Motor neuron (in vitro differentiated cells): ENCODE results near the gene AAGAB. TPM values are rescaled to one million over a fixed set of nuclear protein-coding genes. Genes with fewer than 3 reads are reported as not detected.
"Not testable (repeated sequence)": the region's sequence is repeated elsewhere in the genome, so short reads cannot be mapped to it uniquely, and the experiment has no call there.

Source experiments
- ATAC-seq, 8 experiments: fragments of 200-7000 bp; cut with Tn5 transposase; replicated peaks in 6 of 8; 2 replicates each; pipeline ENCODE4 v1.8.0; 2021; ENCODE audit warnings: mild to moderate bottlenecking in 8 of 8, moderate library complexity in 8 of 8
- H3K27ac ChIP-seq, 2 donors: fragments of 250-450 bp; sonication (Bioruptor Pico); 2 replicates each; pipeline ENCODE4 v1.9.0; 2021; ENCODE audit warnings: antibody characterized with exemption in 2 of 2, mild to moderate bottlenecking in 2 of 2, moderate library complexity in 1 of 2
- H3K4me1 ChIP-seq, 2 donors: fragments of 250-450 bp; sonication (Bioruptor Pico); replicated peaks in 1 of 2; 2 replicates each; pipeline ENCODE4 v1.6.1; 2021; ENCODE audit warnings: antibody characterized with exemption in 2 of 2, mild to moderate bottlenecking in 2 of 2, moderate library complexity in 1 of 2
- H3K4me3 ChIP-seq, 5 donors: fragments of 250-450 bp; sonication (Bioruptor Pico); 2 replicates each; pipeline ENCODE4 v1.9.0; 2021; ENCODE audit warnings: antibody characterized with exemption in 5 of 5, mild to moderate bottlenecking in 5 of 5, moderate library complexity in 4 of 5
- WGBS, 10 experiments: fragments of 450-650 bp; shearing (Covaris generic); methylation state at CpG; one replicate each; pipeline ENCODE4 v1.0.0; 2022; 5-methylcytosine and 5-hydroxymethylcytosine counted together
- in situ Hi-C, 9 experiments: fragments of 400-800 bp; cut with MboI; loops; one replicate each; pipeline ENCODE4 v1.15.0; 2021; ENCODE audit warnings: low sequenced_read_pairs in 9 of 9, low pct_unique_long_range_greater_than_20kb in 2 of 9; ENCODE audit not compliant: unreplicated experiment in 9 of 9
- total RNA-seq, 8 experiments: library from RNA; unstranded; fragments of 300-600 nt; gene quantifications; 2 replicates each; pipeline versions ENCODE4 v1.2.3 to v1.2.4, GENCODE V29; 2022

The AAGAB gene, protein sequence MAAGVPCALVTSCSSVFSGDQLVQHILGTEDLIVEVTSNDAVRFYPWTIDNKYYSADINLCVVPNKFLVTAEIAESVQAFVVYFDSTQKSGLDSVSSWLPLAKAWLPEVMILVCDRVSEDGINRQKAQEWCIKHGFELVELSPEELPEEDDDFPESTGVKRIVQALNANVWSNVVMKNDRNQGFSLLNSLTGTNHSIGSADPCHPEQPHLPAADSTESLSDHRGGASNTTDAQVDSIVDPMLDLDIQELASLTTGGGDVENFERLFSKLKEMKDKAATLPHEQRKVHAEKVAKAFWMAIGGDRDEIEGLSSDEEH
- total RNA-seq: 10 to 100 TPM; 32.9 to 72.1 (median 41.5) TPM

DNA sequence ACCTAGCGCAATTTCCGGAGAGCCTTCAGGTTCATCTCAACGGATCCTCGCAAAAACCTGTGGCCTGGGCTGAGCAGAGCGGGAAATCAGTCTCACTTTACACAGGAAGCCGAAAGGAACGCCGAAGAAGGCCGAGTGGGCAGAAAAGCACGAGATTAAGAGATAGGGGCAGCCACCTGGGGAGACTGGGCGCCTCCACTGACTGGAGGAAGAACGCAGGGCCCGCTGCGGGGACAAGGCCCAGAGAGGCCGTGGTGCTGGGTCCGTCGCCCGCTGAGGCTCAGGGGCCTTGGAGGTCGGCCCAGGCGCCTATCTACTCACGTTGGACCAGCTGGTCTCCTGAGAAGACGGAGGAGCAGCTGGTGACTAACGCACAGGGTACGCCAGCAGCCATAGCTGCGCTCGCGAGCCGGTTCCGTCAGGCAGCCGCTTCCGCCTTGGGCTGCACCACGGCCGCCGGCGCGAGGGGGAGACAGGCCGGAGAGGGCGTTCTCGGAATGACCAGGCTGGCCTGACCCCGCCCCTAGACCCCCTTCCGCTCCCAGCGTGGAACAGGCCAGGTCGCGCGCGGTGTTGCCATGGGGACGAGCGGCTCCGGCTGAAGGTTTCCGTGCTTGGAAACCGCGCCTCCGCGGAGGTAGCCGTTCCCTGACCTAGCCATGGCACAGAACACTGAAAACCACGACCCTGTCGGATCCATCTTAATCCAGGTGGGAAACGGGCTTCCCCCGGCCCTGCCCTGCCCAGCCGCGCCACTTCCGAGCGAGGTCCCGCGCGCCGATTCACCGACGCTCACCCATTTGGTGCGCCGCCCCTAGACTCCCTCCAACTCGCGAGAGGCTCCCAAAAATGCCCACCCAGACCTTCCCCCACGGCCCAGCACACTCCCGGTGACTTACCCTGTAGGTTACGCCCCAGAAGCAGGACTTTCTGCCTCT lies at the start of gene AAGAB, which contains the start of gene IQCH:
Gene AAGAB, minus strand, starts transcription at position 424 of the 938 bp plus-strand sequence. Its CDS starts 30 bp downstream, at position 394.
Gene IQCH, plus strand, starts transcription at position 549 of the 938 bp plus-strand sequence. Its CDS starts 111 bp downstream, at position 660.
- 0 to 6% (median 1%) methylated on average over 1 to 28 of the region's 76 CpGs; no CpG with 5 or more reads in 1 of the 10 experiments for WGBS, 10 experiments
- Histone ChIP-seq H3K4me1 (peaks cover 7 to 9% of the 10 kb centered on the region in 2 donors), H3K4me3 (peak within 1 kb of the TSS; percentile 82 to 88 (median 85)), H3K27ac (peak within 1 kb of the TSS; percentile 67 to 81)
- in situ Hi-C loops: no loop called here
- peak; percentile 93 to 98 (median 96) for ATAC-seq

DNA sequence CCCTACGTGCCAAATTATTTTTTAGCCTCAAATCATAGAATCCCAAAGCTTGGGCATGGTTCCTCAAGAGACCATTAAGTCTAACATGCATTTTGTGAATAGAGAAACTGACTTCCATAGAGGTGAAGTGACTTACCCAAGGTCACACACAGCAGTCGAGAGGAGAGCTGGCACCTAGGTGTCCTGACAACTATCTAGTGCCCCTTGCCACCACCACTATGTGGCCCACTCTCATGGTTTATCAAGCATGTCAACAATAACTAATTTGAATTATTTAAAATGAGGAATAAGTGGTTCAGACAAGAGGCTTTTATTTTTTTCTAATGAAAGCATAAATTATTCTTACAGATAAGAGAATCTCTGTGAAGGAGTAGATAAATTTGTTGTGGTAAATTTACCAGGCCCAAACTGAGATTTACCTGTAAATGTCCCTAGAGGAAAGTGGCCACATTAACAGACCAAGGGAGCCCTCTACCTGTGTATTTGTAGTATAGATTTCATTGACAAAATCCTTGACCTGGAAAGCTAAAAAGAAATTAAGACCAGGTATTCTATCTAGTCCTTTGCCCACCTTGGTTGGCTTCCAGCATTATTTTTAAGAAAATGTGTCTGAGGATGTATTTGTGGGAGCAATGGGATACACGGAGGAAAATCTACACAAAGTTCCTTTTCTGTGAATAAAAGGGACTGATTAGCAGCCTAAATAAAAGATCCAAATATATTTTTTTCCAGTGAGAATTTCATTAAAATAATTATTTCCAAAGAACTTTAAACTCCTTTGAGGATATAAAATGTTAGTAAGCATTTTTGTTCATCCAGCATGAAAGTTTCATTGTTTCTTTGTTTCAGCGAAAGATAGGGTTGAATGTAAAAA lies 49.3 kb upstream of the AAGAB start:
- H3K4me1 ChIP-seq: peaks cover 0 to 5% of the 10 kb centered on the region in 2 donors
- ATAC-seq: peak in 1 of 8 experiments; percentile 30
- 53 to 100% (median 68%) methylated on average over 1 to 4 of the region's 4 CpGs for WGBS, 10 experiments
- H3K27ac ChIP-seq: no peak overlapping the region
- no peak overlapping the region for H3K4me3 ChIP-seq
- in situ Hi-C loops: loop anchor here in 1 of 9 experiments (25.0 kb wide), 1 partner anchor 366 kb away; no protein-coding TSS in a partner anchor

DNA sequence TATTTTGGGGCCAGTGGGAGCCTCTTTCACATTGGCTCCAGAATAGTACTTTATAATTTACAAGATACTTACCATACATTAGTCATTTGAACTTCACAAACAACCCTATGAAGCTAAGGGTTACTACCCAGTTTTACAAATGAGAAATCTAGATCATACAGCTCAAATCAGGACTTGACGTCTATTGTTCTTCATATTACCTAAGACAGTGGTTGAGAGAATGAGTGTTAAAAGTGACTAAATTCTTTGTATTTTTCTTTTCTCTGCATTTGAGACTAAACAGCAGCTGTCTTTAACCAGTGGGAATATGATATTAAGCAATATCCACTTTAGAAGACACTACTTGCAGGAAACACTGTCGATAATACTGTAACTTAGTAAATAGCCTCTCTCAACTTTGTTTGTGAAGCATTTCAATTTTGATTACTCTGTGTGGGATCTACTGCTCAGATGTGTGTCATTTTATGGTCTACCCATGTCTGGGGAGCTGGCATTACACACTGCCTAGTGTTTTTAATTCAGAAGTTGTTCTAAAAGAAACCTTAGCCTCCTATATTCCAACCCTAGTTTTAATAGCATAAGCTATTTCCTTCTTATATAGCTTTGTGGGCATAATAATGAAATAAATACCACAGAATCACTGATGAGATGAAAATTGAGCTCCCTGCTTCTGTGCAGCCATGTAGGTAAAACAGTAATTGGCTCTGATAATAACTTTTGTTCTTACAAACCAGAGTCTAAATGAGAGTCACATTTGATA lies 46.0 kb upstream of the AAGAB start:
- in situ Hi-C loops: loop anchor here in 1 of 9 experiments (25.0 kb wide), 1 partner anchor 363 kb away; no protein-coding TSS in a partner anchor

DNA sequence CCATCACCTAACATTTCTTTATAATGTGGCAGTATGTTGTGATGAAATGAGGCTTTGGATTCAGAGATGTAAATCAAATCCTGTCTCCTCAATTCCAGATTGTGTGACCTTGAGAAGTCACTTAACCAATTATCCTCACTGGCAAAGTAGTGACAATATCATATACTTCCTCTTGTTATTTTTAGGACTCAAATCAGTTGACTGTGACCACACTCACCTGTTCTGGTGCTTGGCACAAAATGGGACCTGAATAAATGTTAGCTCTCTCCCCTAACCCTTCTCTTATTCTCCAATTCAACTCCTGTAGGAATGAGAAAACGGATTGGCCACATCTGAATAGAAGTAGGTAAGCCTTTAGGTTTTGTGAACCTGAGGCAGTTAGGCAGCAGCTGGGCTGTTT lies 42.2 kb upstream of the AAGAB start:
- Histone ChIP-seq H3K4me1 (no peaks in the 10 kb centered on the region), H3K4me3 (no peak overlapping the region), H3K27ac (no peak overlapping the region)
- no peak for ATAC-seq
- WGBS, 10 experiments: 50 to 100% (median 80%) methylated on average over 1 of the region's 1 CpG; no CpG with 5 or more reads in 5 of the 10 experiments
- in situ Hi-C loops: no loop called here

More for the DNA sequence above, 46.0 kb upstream of the AAGAB start:
- H3K4me3 ChIP-seq: no peak overlapping the region
- H3K27ac ChIP-seq: no peak overlapping the region
- ATAC-seq: peak in 1 of 8 experiments; percentile 26
- no peaks in the 10 kb centered on the region for H3K4me1 ChIP-seq
- WGBS, 10 experiments: 67 to 100% (median 95%) methylated on average over 1 to 2 of the region's 2 CpGs

DNA sequence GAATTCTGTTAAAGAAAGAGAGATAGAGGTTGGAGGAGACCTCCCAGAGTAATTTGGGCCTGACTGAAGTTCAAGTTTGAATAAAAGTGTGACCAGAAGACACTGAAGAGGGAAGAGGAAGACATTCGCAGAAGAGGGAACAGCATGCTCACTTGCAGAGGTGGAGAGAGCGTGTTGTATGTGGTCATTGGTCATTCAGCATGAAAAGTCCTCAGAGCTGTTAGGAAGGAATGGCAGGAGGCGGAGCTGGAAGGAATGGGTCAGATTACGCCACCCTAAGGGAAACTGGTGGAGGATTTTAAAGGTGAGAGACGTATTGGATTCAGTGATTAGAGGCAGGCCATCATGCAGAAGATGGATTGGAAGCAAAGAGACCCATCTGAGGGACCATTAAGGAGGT lies 41.7 kb upstream of the AAGAB start:
- H3K4me1 ChIP-seq: no peaks in the 10 kb centered on the region
- no peak for ATAC-seq
- in situ Hi-C loops: no loop called here
- H3K27ac ChIP-seq: no peak overlapping the region
- WGBS, 10 experiments: 40 to 96% (median 80%) methylated on average over 1 to 5 of the region's 5 CpGs
- H3K4me3 ChIP-seq: no peak overlapping the region

DNA sequence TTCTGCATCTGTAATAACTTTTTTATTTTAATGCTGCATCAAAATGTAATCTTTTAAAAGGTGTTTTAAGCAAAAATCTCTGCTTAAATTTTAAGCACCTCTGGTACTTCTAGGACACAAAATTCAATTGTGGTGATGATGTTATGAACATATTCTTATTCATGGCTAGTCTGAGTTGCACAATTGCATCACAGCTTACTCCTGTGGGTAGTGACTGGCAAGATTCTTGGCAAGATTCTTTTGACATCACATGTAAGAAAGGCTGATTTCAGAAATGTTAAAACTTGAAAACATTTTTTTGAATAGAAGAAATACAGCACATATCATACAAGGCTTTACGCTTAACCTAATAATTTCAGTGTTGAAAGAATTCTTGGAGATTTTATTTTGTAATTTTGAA lies 35.9 kb upstream of the AAGAB start:
- no peak overlapping the region for H3K4me3 ChIP-seq
- 89 to 100% (median 100%) methylated on average over 1 of the region's 1 CpG; no CpG with 5 or more reads in 3 of the 10 experiments for WGBS, 10 experiments
- no peaks in the 10 kb centered on the region for H3K4me1 ChIP-seq
- no peak overlapping the region for H3K27ac ChIP-seq
- in situ Hi-C loops: no loop called here
- no peak for ATAC-seq

DNA sequence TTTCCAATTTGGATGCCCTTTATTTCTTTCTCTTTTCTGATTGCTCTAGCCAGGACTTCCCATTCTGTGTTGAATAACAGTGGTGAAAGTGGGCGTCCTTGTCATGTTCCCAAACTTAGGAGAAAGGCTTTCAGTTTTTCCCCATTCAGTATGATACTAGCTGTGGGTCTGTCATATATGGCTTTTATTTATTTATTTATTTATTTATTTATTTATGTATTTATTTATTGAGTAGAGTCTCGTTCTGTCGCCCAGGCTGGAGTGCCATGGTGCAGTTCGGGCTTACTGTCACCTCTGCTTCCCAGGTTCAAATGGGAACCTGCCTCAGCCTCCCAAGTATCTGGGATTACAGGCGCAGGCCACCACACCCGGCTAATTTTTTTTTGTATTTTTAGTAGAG lies 31.9 kb upstream of the AAGAB start:
- H3K27ac ChIP-seq, in situ Hi-C loops, ATAC-seq, H3K4me1 ChIP-seq, H3K4me3 ChIP-seq: not testable (repeated sequence)
- 70 to 100% (median 88%) methylated on average over 1 to 6 of the region's 6 CpGs; no CpG with 5 or more reads in 1 of the 10 experiments for WGBS, 10 experiments

DNA sequence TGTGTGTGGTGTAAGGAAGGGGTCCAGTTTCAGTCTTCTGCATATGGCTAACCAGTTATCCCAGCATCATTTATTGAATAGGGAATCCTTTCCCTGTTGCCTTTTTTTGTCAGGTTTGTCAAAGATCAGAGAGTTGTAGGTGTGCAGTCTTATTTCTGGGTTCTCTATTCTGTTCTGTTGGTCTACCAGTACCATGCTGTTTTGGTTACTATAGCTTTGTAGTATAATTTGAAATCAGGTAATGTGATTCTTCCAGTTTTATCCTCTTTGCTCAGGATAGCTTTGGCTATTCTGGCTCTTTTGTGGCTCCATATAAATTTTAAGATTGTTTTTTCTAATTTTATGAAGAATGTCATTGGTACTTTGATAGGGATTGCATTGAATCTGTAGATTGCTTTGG lies 31.2 kb upstream of the AAGAB start:
- ATAC-seq, H3K4me1 ChIP-seq, in situ Hi-C loops, H3K27ac ChIP-seq, H3K4me3 ChIP-seq: not testable (repeated sequence)

DNA sequence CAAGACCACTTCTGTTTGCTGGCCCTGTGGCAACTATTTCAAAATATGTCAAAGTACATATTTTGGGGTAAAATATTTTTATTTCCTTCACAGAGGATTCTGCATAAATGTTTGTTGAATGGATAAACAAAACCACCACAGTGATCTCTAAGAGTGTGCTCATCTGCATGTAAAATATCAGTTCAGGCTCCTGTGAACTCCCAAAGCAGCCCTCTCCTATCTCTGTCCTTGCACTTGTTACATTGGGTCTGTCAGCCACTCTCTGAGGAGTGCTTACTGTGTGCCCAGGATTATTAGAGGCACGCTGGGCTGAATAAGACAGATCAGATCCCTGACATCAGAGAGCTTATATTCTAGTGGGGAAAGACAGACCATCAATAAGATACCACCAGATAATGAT lies 27.3 kb upstream of the AAGAB start:
- Histone ChIP-seq H3K27ac (no peak overlapping the region), H3K4me3 (no peak overlapping the region), H3K4me1 (no peaks in the 10 kb centered on the region)
- in situ Hi-C loops: no loop called here
- ATAC-seq: no peak
- WGBS, 10 experiments: 71 to 100% (median 100%) methylated on average over 1 of the region's 1 CpG; no CpG with 5 or more reads in 5 of the 10 experiments

DNA sequence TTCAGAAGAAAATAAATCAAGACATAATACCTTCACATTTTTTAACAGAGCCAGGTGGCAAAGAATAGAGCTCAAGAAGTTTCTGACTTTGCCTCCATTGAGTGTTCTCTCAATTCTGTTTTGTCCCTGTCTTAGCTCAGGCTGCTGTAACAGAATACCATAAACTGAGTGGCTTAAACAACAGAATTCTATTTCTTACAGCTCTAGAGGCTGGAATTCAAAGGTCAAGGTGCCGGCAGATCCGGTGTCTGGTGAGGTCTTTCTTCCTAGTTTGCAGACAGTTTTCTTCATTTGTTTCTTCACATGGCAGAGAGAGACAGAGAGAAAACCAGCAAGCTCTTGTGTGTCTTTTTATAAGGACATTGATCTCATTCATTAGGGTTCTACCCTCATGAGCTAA lies 25.8 kb upstream of the AAGAB start:
- WGBS, 10 experiments: 60 to 100% (median 77%) methylated on average over 1 to 2 of the region's 2 CpGs; no CpG with 5 or more reads in 4 of the 10 experiments
- no peak overlapping the region for H3K27ac ChIP-seq
- no peak for ATAC-seq
- H3K4me3 ChIP-seq: no peak overlapping the region
- in situ Hi-C loops: no loop called here
- H3K4me1 ChIP-seq: no peaks in the 10 kb centered on the region

DNA sequence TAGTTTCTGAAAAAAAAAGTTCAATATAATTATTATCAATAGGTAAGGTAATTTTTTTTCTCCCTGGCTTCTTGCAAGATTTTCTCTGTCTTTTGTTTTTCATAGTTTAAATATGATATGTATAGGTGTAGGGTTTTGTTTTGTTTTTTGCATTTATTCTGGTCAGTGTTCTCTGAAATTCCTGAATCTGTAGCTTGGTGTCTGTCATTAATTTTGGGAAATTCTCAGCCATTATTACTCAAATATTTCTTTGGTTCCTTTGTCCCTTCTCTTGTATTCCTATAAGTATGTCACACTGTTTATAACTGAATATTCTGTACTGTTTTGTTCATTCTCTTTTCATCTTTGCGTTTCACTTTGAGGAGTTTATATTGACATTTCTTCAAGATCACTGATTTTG lies 22.2 kb upstream of the AAGAB start:
- no peak overlapping the region for H3K27ac ChIP-seq
- no peak for ATAC-seq
- in situ Hi-C loops: no loop called here
- WGBS, 10 experiments: 50 to 100% (median 90%) methylated on average over 1 of the region's 1 CpG; no CpG with 5 or more reads in 1 of the 10 experiments
- no peak overlapping the region for H3K4me3 ChIP-seq
- no peaks in the 10 kb centered on the region for H3K4me1 ChIP-seq

DNA sequence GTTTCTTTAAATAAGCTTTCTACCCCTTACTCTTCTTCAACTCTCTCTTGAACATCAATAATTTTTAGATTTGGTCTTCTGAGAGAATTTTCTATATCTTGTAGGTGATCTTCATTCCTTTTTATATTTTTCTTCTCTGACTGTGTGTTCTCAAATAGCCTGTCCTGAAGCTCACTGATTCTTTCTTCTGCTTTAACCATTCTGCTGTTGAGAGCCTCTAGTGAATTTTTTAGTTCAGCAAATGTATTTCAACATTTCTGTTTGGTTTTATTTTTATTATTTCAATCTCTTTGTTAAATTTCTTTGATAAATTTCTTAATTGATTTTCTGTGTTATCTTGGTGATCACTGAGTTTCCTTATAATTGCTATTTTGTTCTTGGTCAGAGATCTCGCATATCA lies 19.8 kb upstream of the AAGAB start:
- in situ Hi-C loops: no loop called here
- WGBS, 10 experiments: 88 to 100% (median 100%) methylated on average over 1 of the region's 1 CpG; no CpG with 5 or more reads in 2 of the 10 experiments
- no peak overlapping the region for H3K27ac ChIP-seq
- ATAC-seq: no peak
- no peaks in the 10 kb centered on the region for H3K4me1 ChIP-seq
- no peak overlapping the region for H3K4me3 ChIP-seq
